ENCODE results near the gene STRAP.
A peak's percentile ranks its signal among the peaks of the same experiment; 100 is the strongest.
"Not testable (repeated sequence)": the region's sequence is repeated elsewhere in the genome, so short reads cannot be mapped to it uniquely, and the experiment has no call there.

STRAP gene

DNA sequence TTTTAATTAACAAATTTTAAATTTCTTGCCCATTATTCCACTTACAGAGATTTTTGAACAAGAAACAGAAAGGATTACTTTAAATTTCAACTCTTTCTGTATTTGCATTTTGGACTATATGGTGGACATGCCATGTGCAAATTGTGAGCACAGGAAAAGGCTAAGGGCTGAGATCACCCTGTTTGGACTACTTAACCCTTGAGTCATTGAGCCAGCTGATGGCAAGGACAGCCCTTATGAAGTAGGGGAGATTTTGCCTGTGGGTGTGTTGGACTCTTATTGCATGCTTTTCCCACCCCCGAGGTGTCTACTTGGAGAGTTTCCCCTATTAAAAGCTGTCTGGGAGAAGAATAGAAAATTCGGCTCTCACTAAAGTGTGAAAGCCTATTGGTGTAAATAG lies 46.2 kb downstream of the STRAP start:
- no peak for DNase-seq

DNA sequence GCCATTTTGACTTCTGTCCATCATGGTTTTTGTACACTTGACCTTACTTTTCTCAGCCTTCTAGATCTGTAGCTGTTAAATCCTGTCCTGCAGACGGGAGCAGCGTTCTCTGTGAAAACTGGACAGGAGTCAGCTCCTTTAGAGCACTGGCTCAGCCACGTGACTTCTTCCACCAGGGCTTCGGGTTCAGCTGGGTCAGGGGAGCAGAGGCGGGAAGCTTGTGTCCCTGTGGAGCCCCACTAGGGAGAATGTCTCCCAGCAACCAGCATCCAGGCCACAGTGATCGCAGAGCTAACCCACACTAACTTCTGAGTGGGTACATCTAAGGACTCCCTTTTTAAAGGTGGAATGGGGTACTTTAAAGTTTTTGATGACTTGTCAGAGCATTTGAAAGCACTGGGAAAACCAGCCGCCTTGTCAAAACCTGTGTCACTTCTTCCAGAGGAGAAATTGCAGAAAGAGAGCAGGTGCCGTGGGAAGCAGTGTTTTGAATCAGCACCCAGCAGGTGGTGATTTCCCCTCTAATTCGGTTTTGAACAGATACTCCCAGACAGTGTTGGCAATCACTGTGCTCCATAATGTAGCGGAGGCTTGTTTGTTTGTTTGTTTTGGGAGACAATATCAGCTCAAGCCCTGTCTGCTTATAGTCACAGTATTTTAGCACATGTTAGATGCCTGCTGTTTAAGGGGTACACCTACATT lies 46.8 kb downstream of the STRAP start:
- peak in 22 of 51 donors; percentile 1 to 41 (median 12) for DNase-seq

DNA sequence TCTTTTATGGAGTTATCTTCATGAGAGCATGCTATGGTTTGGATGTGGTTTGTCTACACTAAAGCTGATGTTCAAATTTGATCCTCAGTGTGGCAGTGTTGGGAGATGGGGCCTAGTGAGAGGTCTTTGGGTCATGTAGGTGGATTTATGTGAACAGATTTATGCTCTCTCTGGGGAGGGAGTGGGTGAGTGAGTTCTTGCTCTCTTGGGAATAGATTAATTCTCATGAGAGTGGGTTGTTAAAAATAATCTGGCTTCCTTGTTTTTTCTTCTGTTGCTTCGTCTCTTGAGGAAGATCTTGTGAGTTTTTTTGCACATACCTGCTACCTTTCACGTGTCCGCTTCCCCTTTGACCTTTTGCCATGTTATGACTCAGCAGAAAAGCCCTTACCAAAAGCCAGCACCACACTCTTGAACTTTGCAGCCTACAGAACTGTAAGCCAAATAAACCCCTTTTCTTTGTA lies 49.4 kb downstream of the STRAP start:
- no peak for DNase-seq

DNA sequence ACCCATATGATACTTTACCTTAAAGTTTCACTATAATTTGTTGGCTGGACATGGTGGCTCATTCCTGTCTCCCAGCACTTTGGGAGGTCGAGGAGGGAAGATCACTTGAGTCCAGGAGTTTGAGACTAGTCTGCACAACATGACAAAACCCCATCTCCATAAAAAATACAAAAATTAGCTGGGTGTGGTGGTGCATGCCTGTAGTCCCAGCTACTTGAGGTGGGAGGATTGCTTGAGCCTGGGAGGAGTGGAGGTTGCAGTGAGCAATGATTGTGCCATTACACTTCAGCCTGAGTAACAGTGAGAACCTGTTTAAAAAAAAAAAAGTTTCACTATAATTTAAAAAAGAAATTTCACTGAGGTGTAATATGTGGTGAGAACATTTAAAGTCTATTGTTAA lies 50.1 kb downstream of the STRAP start:
- no peak for DNase-seq

DNA sequence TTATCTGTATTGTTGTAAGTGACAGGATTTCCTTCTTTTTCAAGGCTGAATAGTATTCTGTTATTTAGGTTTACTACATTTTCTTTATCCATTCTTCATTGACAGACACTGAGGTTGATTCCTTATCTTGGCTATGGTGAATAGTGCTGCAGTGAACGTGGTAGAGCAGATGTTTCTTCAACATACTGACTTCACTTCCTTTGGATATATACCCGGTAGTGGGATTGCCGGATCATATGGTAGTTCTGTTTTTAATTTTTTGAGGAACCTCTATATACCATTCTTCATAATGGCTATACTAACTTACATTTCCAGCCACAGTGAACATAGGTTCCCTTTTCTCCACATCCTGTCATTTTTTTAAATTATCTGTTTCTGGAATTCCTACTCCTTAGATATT lies 50.8 kb downstream of the STRAP start:
- DNase-seq, result no peak

DNA sequence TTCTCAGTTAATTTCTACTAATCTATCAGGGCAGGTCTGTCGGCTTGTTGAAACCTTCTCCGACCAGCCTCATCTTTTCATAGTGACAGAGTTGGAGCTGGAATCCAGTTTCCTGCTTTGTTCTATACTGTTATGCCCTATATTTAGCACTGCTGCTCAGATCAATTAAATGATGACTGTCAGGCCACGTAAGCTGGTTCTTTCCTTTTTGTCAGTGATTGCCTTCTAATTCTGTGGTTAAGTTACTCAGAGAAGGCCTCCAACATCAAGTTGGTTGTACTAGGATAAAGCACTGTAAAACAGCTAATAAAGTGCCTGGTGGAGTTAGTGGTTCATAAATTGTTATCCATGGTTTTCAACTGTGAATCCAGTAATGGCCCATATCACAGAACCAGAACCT lies 51.6 kb downstream of the STRAP start:
- no peak for DNase-seq

DNA sequence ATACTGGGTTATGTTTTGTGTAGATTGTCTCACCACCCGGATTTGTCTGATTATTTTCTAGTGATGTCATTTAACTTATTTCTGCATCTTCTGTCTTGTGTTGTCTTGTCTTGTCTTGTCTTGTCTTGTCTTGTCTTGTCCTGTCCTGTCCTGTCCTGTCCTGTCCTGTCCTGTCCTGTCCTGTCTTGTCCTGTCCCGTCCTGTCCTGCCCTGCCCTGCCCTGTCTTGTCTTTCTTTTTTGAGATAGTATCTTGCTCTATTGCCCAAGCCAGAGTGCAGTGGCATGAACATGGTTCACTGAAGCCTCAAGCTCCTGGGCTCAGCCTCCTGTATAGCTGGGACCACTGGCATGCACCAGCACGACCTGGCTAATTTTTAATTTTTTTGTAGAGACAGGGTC lies 54.6 kb downstream of the STRAP start:
- DNase-seq, result no peak

DNA sequence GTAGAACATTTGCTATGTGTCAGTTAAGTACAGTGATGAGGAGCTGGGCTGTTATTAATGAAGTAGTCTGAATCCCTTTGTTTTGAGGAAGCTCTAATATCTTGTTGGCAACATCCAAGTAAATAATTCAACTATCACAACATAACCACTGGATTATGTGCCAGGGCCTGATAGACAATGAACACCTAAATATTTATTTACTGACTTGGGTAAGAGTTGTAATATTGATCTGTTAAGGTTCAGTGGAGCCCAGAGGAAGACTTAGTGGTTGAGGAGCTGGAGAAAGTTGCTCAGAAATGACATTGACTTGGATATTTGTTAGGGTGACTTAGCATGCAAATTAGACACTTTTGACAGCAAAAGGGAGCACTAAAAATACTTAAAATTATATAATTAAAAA lies 55.7 kb downstream of the STRAP start:
- no peak for DNase-seq

DNA sequence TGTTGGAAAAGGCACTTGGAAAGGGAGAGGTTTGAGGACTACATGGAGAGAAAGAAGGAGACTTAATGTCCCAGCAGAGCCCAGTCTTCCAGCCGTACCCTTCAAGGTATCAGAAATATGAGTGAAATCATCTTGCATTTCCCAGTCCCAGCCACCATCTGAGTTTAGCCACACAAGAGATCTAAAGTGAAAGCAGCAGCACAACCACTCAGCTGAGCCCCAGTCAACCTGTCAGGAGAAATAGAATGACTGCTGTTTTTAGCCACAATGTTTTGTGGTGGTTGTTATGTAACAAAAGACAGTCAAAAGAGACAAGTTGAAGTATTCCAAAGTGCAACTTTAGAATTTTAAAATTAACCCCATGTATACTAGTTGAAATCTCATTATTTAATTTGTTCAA lies 56.9 kb downstream of the STRAP start:
- DNase-seq, result no peak

DNA sequence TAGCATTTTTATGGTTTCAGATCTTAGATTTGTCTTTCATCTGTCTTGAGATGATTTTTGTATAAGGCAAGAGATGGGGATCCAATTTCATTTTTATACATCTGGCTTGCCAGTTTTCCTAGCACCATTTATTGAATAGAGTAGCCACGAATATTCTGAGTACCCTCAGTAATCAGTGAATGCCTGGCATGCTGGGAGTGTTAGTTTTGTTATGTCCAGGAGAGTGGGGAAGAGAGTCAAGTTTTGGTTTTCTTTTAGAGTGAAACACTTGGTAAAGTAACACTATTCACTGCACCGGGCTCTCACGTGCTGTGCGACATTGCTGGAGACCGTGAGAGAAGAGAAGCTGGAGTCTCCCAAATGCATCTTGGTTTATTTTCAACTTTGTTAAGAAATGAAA lies 60.3 kb downstream of the STRAP start:
- DNase-seq, result no peak

DNA sequence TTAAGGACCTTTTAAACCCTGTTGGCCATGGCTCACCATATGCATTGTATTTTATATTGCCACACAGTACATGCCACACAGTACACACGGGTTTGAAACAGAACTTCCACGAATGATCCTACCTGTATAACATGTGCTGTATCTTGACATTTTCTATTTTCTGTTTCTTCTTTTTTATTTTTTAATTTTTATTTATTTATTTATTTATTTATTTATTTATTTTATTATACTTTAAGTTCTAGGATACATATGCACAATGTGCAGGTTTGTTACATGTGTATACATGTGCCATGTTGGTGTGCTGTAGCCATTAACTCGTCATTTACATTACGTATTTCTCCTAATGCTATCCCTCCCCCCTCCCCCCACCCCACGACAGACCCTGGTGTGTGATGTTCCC lies 61.3 kb downstream of the STRAP start:
- DNase-seq, result not testable (repeated sequence)

DNA sequence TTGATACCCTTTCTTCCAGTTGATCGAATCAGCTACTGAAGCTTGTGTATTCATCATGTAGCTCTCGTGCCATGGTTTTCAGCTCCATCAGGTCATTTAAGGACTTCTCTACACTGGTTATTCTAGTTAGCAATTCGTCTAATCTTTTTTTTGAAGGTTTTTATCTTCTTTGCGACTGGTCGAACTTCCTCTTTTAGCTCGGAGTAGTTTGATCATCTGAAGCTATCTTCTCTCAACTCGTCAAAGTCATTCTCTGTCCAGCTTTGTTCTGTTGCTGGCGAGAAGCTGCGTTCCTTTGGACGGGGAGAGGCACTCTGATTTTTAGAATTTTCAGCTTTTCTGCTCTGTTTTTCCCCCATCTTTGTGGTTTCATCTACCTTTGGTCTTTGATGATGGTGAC lies 66.3 kb downstream of the STRAP start:
- DNase-seq, result not testable (repeated sequence)
